Measurements from ENCODE around the gene OR2T11. TPM values are rescaled to one million over a fixed set of nuclear protein-coding genes. Genes with fewer than 3 reads are reported as not detected.

OR2T11 gene
- total RNA-seq, 1 donor from 2014 or later, result not detected

Other genes starting within 250 kb of the OR2T11 start
- gene OR2T1, start 232.0 kb downstream of the OR2T11 start, total RNA-seq, result not detected in 2 replicates
- gene OR2T2, start 189.5 kb downstream of the OR2T11 start, total RNA-seq, result not detected in 2 replicates
- not detected in 2 replicates for gene OR2T3, start 161.7 kb downstream of the OR2T11 start, total RNA-seq
- gene OR2T5, start 146.5 kb downstream of the OR2T11 start, total RNA-seq, result not detected in 2 replicates
- not detected in 2 replicates for gene OR2G6, start 127.0 kb downstream of the OR2T11 start, total RNA-seq
- not detected in 2 replicates for gene OR2T29, start 72.3 kb downstream of the OR2T11 start, total RNA-seq
- not detected in 2 replicates for gene OR2T34, start 60.3 kb downstream of the OR2T11 start, total RNA-seq
- not detected in 2 replicates for gene OR2T10, start 37.4 kb downstream of the OR2T11 start, total RNA-seq
- not detected in 2 replicates for gene OR2T35, start 10.2 kb upstream of the OR2T11 start, total RNA-seq
- gene OR2T27, start 20.4 kb upstream of the OR2T11 start, total RNA-seq, result not detected in 2 replicates
- gene OR14I1, start 67.7 kb upstream of the OR2T11 start, total RNA-seq, result not detected in 2 replicates
- gene LYPD8, start 120.7 kb upstream of the OR2T11 start, total RNA-seq, result not detected in 2 replicates
- 27.1 TPM in 2 replicates for gene SH3BP5L, start 190.8 kb upstream of the OR2T11 start, total RNA-seq
- gene ZNF672, start 203.1 kb upstream of the OR2T11 start, total RNA-seq, result 46.0 and 51.6 TPM in 2 replicates
- gene ZNF692, start 224.0 kb upstream of the OR2T11 start, total RNA-seq, result 86.4 and 87.0 TPM in 2 replicates